ENCODE measurements around the gene ARHGEF28. TPM values are rescaled to one million over a fixed set of nuclear protein-coding genes. Genes with fewer than 3 reads are reported as not detected.

Gene ARHGEF28
- 10 to 100 TPM; 13.3 to 19.0 (median 16.9) TPM for total RNA-seq

GRCh38 chr5:73625944-73626811 is at the start of gene ARHGEF28:
TSS of gene ARHGEF28 (plus strand) at chr5:73626196. CDS start at chr5:73684852, 58,656 bp downstream.
- DNase-seq, result peak in 2 of 3 donors; percentile 66 to 87
- no peaks in the 10 kb centered on the region for H3K27me3 ChIP-seq
- H3K36me3 ChIP-seq, result no peaks in the 10 kb centered on the region
- TF ChIP-seq CTCF (IDR thresholded peaks at IDR 0.05), result no peak
- peak in 1 of 2 donors; percentile 14 for TF ChIP-seq POLR2A (IDR thresholded peaks at IDR 0.05)
- no peaks in the 10 kb centered on the region for H3K9me3 ChIP-seq
- peak within 1 kb of the TSS in 3 of 4 donors; percentile 55 to 77 (median 61) for H3K27ac ChIP-seq
- peaks cover 0 to 23% (median 3%) of the 10 kb centered on the region in 4 donors for H3K4me1 ChIP-seq
- peak within 1 kb of the TSS; percentile 35 to 69 (median 51) for H3K4me3 ChIP-seq

GRCh38 chr5:73582285-73583145 is 43.5 kb upstream of the ARHGEF28 start:
- Histone ChIP-seq H3K4me3 (no peak overlapping the region), H3K27me3 (no peaks in the 10 kb centered on the region), H3K27ac (no peak overlapping the region), H3K4me1 (no peaks in the 10 kb centered on the region), H3K9me3 (no peaks in the 10 kb centered on the region), H3K36me3 (peaks cover 0 to 44% (median 0%) of the 10 kb centered on the region in 3 donors)
- TF ChIP-seq CTCF (IDR thresholded peaks at IDR 0.05) (no peak), POLR2A (IDR thresholded peaks at IDR 0.05) (no peak)
- no peak for DNase-seq

GRCh38 chr5:73587923-73588322 is 38.1 kb upstream of the ARHGEF28 start:
- H3K9me3 ChIP-seq, result no peaks in the 10 kb centered on the region
- TF ChIP-seq CTCF (IDR thresholded peaks at IDR 0.05), result no peak
- TF ChIP-seq POLR2A (IDR thresholded peaks at IDR 0.05), result no peak
- H3K27ac ChIP-seq, result no peak overlapping the region
- H3K27me3 ChIP-seq, result no peaks in the 10 kb centered on the region
- H3K4me1 ChIP-seq, result no peaks in the 10 kb centered on the region
- DNase-seq, result no peak
- H3K36me3 ChIP-seq, result no peaks in the 10 kb centered on the region
- no peak overlapping the region for H3K4me3 ChIP-seq

GRCh38 chr5:73591102-73591695 is 34.8 kb upstream of the ARHGEF28 start:
- no peaks in the 10 kb centered on the region for H3K36me3 ChIP-seq
- H3K4me3 ChIP-seq, result no peak overlapping the region
- no peak overlapping the region for H3K27ac ChIP-seq
- TF ChIP-seq CTCF (IDR thresholded peaks at IDR 0.05), result peak; percentile 66 to 96 (median 91)
- no peak for TF ChIP-seq POLR2A (IDR thresholded peaks at IDR 0.05)
- H3K9me3 ChIP-seq, result no peaks in the 10 kb centered on the region
- no peaks in the 10 kb centered on the region for H3K27me3 ChIP-seq
- H3K4me1 ChIP-seq, result no peaks in the 10 kb centered on the region
- peak in 2 of 3 donors; percentile 26 to 56 for DNase-seq

GRCh38 chr5:73591698-73592501 is 34.1 kb upstream of the ARHGEF28 start:
- Histone ChIP-seq H3K4me3 (no peak overlapping the region), H3K36me3 (no peaks in the 10 kb centered on the region), H3K4me1 (no peaks in the 10 kb centered on the region), H3K9me3 (no peaks in the 10 kb centered on the region), H3K27me3 (no peaks in the 10 kb centered on the region), H3K27ac (no peak overlapping the region)
- TF ChIP-seq CTCF (IDR thresholded peaks at IDR 0.05) (no peak), POLR2A (IDR thresholded peaks at IDR 0.05) (no peak)
- no peak for DNase-seq
